Common myeloid progenitor, CD34-positive (primary cell): ENCODE data around the gene UQCRC1.

Experiments
- CTCF ChIA-PET: fragments of 350-600 bp; sonication (Branson Sonifier 250); formaldehyde crosslinking; loops from one replicate; lab custom pipeline; 2021; ENCODE audit warnings: antibody characterized with exemption; lab: Charles Lee
- POLR2A ChIA-PET: fragments of 350-600 bp; sonication (Branson Sonifier 250); formaldehyde crosslinking; loops from one replicate; lab custom pipeline; 2021; ENCODE audit warnings: antibody characterized with exemption; lab: Charles Lee
- DNase-seq, 3 donors: peaks; one replicate each; pipeline versions ENCODE4 v3.0.0 to v3.0.0-alpha.2; 2013
- H3K27ac ChIP-seq, 2 experiments: 1 replicate in 1 of 2; 2 replicates in 1 of 2; pipeline ENCODE4 v1.7.0; 2013; ENCODE audit warnings: inconsistent platforms in 2 of 2, low read length in 2 of 2, mild to moderate bottlenecking in 2 of 2, low read depth in 1 of 2, moderate library complexity in 1 of 2; ENCODE audit not compliant: severe bottlenecking in 2 of 2, insufficient read depth in 1 of 2, poor library complexity in 1 of 2
- H3K27me3 ChIP-seq, 5 experiments: replicated peaks in 2 of 5; 1 replicate in 3 of 5; 2 replicates in 2 of 5; pipeline versions ENCODE4 v1.6.1 to v1.7.0; 2013; ENCODE audit warnings: low read length in 4 of 5, mild to moderate bottlenecking in 2 of 5, moderate library complexity in 2 of 5, inconsistent platforms in 1 of 5; ENCODE audit not compliant: insufficient read depth in 5 of 5, control insufficient read depth in 4 of 5
- H3K36me3 ChIP-seq, 4 experiments: 1 replicate in 2 of 4; 2 replicates in 2 of 4; pipeline versions ENCODE4 v1.6.1 to v1.7.0; 2013; ENCODE audit warnings: low read length in 3 of 4, control low read depth in 1 of 4, mild to moderate bottlenecking in 1 of 4; ENCODE audit not compliant: control insufficient read depth in 4 of 4, insufficient read depth in 4 of 4
- H3K4me1 ChIP-seq, 4 experiments: 1 replicate in 3 of 4; 2 replicates in 1 of 4; pipeline versions ENCODE4 v1.6.1 to v1.7.1; 2013; ENCODE audit warnings: low read length in 3 of 4, mild to moderate bottlenecking in 3 of 4, control low read depth in 1 of 4, inconsistent platforms in 1 of 4, moderate library complexity in 1 of 4; ENCODE audit not compliant: control insufficient read depth in 4 of 4, insufficient read depth in 4 of 4; ENCODE audit errors: control extremely low read depth in 1 of 4
- H3K4me3 ChIP-seq, 7 experiments: 1 replicate in 4 of 7; 2 replicates in 3 of 7; pipeline versions ENCODE4 v1.5.1 to v1.7.0; 2013; ENCODE audit warnings: mild to moderate bottlenecking in 7 of 7, low read length in 6 of 7, moderate library complexity in 6 of 7, inconsistent platforms in 2 of 7, low read depth in 2 of 7, control low read depth in 1 of 7; ENCODE audit not compliant: insufficient read depth in 4 of 7, control insufficient read depth in 1 of 7; ENCODE audit errors: extremely low read depth in 1 of 7
- H3K9me3 ChIP-seq, 5 experiments: 1 replicate in 4 of 5; 2 replicates in 1 of 5; pipeline versions ENCODE4 v1.6.1 to v1.7.1; 2013; ENCODE audit warnings: low read length in 4 of 5, mild to moderate bottlenecking in 2 of 5, inconsistent platforms in 1 of 5, low read depth in 1 of 5, moderate library complexity in 1 of 5; ENCODE audit not compliant: control insufficient read depth in 4 of 5, insufficient read depth in 2 of 5; ENCODE audit errors: control extremely low read depth in 1 of 5
- WGBS: methylation state at CpG from one replicate; pipeline ENCODE4 v1.1.5; 2013; ENCODE audit not compliant: insufficient coverage; 5-methylcytosine and 5-hydroxymethylcytosine counted together

The UQCRC1 gene

GRCh38 chr3:48652923-48653715 lies 43.7 kb upstream of the UQCRC1 start:
- no peak overlapping the region for H3K4me3 ChIP-seq
- H3K4me1 ChIP-seq: peaks cover 0 to 15% (median 13%) of the 10 kb centered on the region in 4 experiments
- WGBS: 96% methylated on average over 14 of the region's 15 CpGs
- H3K36me3 ChIP-seq: peaks cover 0 to 2% (median 0%) of the 10 kb centered on the region in 4 experiments
- DNase-seq: no peak
- CTCF ChIA-PET: interaction anchor here (0.6 to 1.1 kb wide), 3 partner anchors 10 to 495 kb away, joined by 4 to 6 read pairs (median 4); partner anchors contain the start of gene SLC26A6
- no peak overlapping the region for H3K27ac ChIP-seq
- POLR2A ChIA-PET: no interaction called here
- H3K9me3 ChIP-seq: no peaks in the 10 kb centered on the region
- peaks cover 0 to 13% (median 3%) of the 10 kb centered on the region in 5 experiments for H3K27me3 ChIP-seq

- ChIA-PET POLR2A (no interaction called here), CTCF (interaction anchor here (0.9 kb wide), 1 partner anchor 9 kb away, joined by 4 read pairs; no protein-coding TSS in a partner anchor)
- H3K4me3 ChIP-seq: no peak overlapping the region
- peaks cover 0 to 3% (median 2%) of the 10 kb centered on the region in 5 experiments for H3K27me3 ChIP-seq
- no peak for DNase-seq
- H3K4me1 ChIP-seq: peaks cover 0 to 13% (median 10%) of the 10 kb centered on the region in 4 experiments
- H3K9me3 ChIP-seq: no peaks in the 10 kb centered on the region
- H3K27ac ChIP-seq: no peak overlapping the region
- H3K36me3 ChIP-seq: peaks cover 0 to 2% (median 0%) of the 10 kb centered on the region in 4 experiments
- WGBS: 95% methylated on average over 11 of the region's 11 CpGs
Measured at GRCh38 chr3:48651771-48652170, 42.3 kb upstream of the UQCRC1 start.

GRCh38 chr3:48650723-48651122 lies 41.3 kb upstream of the UQCRC1 start:
- H3K9me3 ChIP-seq: no peaks in the 10 kb centered on the region
- peaks cover 0 to 6% (median 4%) of the 10 kb centered on the region in 4 experiments for H3K4me1 ChIP-seq
- H3K4me3 ChIP-seq: no peak overlapping the region
- ChIA-PET CTCF (interaction anchor here (0.7 to 1.2 kb wide), 2 partner anchors 10 to 49 kb away, joined by 3 to 5 read pairs; no protein-coding TSS in a partner anchor), POLR2A (no interaction called here)
- peaks cover 0 to 2% (median 0%) of the 10 kb centered on the region in 4 experiments for H3K36me3 ChIP-seq
- H3K27me3 ChIP-seq: peaks cover 0 to 2% (median 0%) of the 10 kb centered on the region in 5 experiments
- DNase-seq: no peak
- H3K27ac ChIP-seq: no peak overlapping the region
- 94% methylated on average over 12 of the region's 12 CpGs for WGBS

GRCh38 chr3:48648188-48648850 lies 38.9 kb upstream of the UQCRC1 start:
- no peaks in the 10 kb centered on the region for H3K27me3 ChIP-seq
- no peaks in the 10 kb centered on the region for H3K4me1 ChIP-seq
- no peak for DNase-seq
- WGBS: 97% methylated on average over 9 of the region's 15 CpGs
- ChIA-PET POLR2A (no interaction called here), CTCF (interaction anchor here (1.1 kb wide), 1 partner anchor 9 kb away, joined by 5 read pairs; no protein-coding TSS in a partner anchor)
- peaks cover 0 to 2% (median 0%) of the 10 kb centered on the region in 4 experiments for H3K36me3 ChIP-seq
- no peak overlapping the region for H3K4me3 ChIP-seq
- H3K9me3 ChIP-seq: no peaks in the 10 kb centered on the region
- no peak overlapping the region for H3K27ac ChIP-seq

- POLR2A ChIA-PET: no interaction called here
- WGBS: 97% methylated on average over 9 of the region's 9 CpGs
Measured at GRCh38 chr3:48647714-48648113, 38.3 kb upstream of the UQCRC1 start.

GRCh38 chr3:48644898-48645760 lies 35.7 kb upstream of the UQCRC1 start:
- POLR2A ChIA-PET: interaction anchor here (0.6 kb wide), 1 partner anchor 27 kb away, joined by 4 read pairs; no protein-coding TSS in a partner anchor
- CTCF ChIA-PET: interaction anchor here (1.5 kb wide), 1 partner anchor 10 kb away, joined by 3 read pairs; the partner anchor contains the start of gene SLC26A6
- Histone ChIP-seq H3K9me3 (no peaks in the 10 kb centered on the region), H3K27me3 (no peaks in the 10 kb centered on the region), H3K4me1 (no peaks in the 10 kb centered on the region), H3K27ac (no peak overlapping the region), H3K4me3 (no peak overlapping the region), H3K36me3 (no peaks in the 10 kb centered on the region)
- no peak for DNase-seq
- WGBS: 95% methylated on average over 19 of the region's 22 CpGs

More at GRCh38 chr3:48647714-48648113, 38.3 kb upstream of the UQCRC1 start:
- Histone ChIP-seq H3K4me1 (no peaks in the 10 kb centered on the region), H3K27ac (no peak overlapping the region), H3K9me3 (no peaks in the 10 kb centered on the region), H3K4me3 (no peak overlapping the region), H3K27me3 (no peaks in the 10 kb centered on the region), H3K36me3 (no peaks in the 10 kb centered on the region)
- CTCF ChIA-PET: interaction anchor here (1.1 kb wide), 1 partner anchor 9 kb away, joined by 5 read pairs; no protein-coding TSS in a partner anchor
- no peak for DNase-seq
